GM23338 (cell line): ENCODE measurements around the gene SRXN1. TPM values are rescaled to one million over a fixed set of nuclear protein-coding genes. Genes with fewer than 3 reads are reported as not detected.

Experiments used
- polyA plus RNA-seq: library from polyadenylated mRNA; unstranded; fragments of >200 nt; fragmentation: Nextera tagmentation; extraction: Ambion mirVana; gene quantifications from 2 replicates; pipeline ENCODE4 v1.2.1, GENCODE V29; 2016
- total RNA-seq: library from RNA; depleted of rRNA; stranded (reverse); fragments of >200 nt; shearing (Covaris generic); gene quantifications from 2 replicates; pipeline ENCODE4 v1.2.3, GENCODE V29; 2014; rRNA removed

SRXN1 gene
- total and polyA plus RNA-seq, 2 experiments from 2014 or later: 8.4 to 26.6 TPM

Other genes starting within 250 kb of the SRXN1 start
- 56.8 and 65.3 TPM in 2 replicates for gene RBCK1, start 244.9 kb downstream of the SRXN1 start, total RNA-seq
- 46.5 and 52.6 TPM in 2 replicates for gene RBCK1, start 244.9 kb downstream of the SRXN1 start, polyA plus RNA-seq
- gene TBC1D20, start 190.7 kb downstream of the SRXN1 start, total RNA-seq: 15.0 and 15.2 TPM in 2 replicates
- 4.8 and 5.0 TPM in 2 replicates for gene TBC1D20, start 190.7 kb downstream of the SRXN1 start, polyA plus RNA-seq
- gene CSNK2A1, start 109.4 kb downstream of the SRXN1 start, total RNA-seq: 244 and 252 TPM in 2 replicates
- 73.2 and 85.1 TPM in 2 replicates for gene CSNK2A1, start 109.4 kb downstream of the SRXN1 start, polyA plus RNA-seq
- gene TCF15, start 42.9 kb downstream of the SRXN1 start, total RNA-seq: 2.0 and 3.8 TPM in 2 replicates
- gene TCF15, start 42.9 kb downstream of the SRXN1 start, polyA plus RNA-seq: 4.0 and 4.2 TPM in 2 replicates
- 0.31 and 0.35 TPM in 2 replicates for gene SCRT2, start 22.6 kb upstream of the SRXN1 start, total RNA-seq
- gene SCRT2, start 22.6 kb upstream of the SRXN1 start, polyA plus RNA-seq: 0.28 TPM in 1 of 2 replicates, not detected in the other
- 3.6 and 4.5 TPM in 2 replicates for gene SLC52A3, start 115.3 kb upstream of the SRXN1 start, total RNA-seq
- gene SLC52A3, start 115.3 kb upstream of the SRXN1 start, polyA plus RNA-seq: 2.3 and 2.5 TPM in 2 replicates
- 13.7 and 15.0 TPM in 2 replicates for gene FAM110A, start 180.5 kb upstream of the SRXN1 start, total RNA-seq
- 9.9 and 10.7 TPM in 2 replicates for gene FAM110A, start 180.5 kb upstream of the SRXN1 start, polyA plus RNA-seq